HepG2 (cell line): ENCODE measurements around the gene SLC39A2. TPM values are rescaled to one million over a fixed set of nuclear protein-coding genes. Genes with fewer than 3 reads are reported as not detected.

Source experiments
- DPF2 ChIP-seq: sonication (generic); formaldehyde crosslinking; IDR thresholded peaks from 2 replicates; pipeline ENCODE4 v1.4.0; 2020; ENCODE audit warnings: mild to moderate bottlenecking, low read depth, missing genetic modification reagents, borderline replicate concordance
- ETV5 ChIP-seq: IDR thresholded peaks from 2 replicates; pipeline ENCODE4 v1.6.1; 2018; ENCODE audit warnings: missing biosample characterization, missing genetic modification reagents, inconsistent platforms, borderline replicate concordance
- FOXJ3 ChIP-seq: sonication (generic); formaldehyde crosslinking; IDR thresholded peaks from 2 replicates; pipeline ENCODE4 v1.4.0; 2020; ENCODE audit warnings: missing genetic modification reagents, mild to moderate bottlenecking, borderline replicate concordance
- GPBP1L1 ChIP-seq: sonication (generic); formaldehyde crosslinking; IDR thresholded peaks from 2 replicates; pipeline ENCODE4 v1.5.0; 2020; ENCODE audit warnings: mild to moderate bottlenecking, missing genetic modification reagents
- KDM6A ChIP-seq: IDR thresholded peaks from 2 replicates; pipeline ENCODE4 v1.6.1; 2016; ENCODE audit warnings: low read depth
- LBX2 ChIP-seq: sonication (generic); formaldehyde crosslinking; IDR thresholded peaks from 2 replicates; pipeline ENCODE4 v1.5.0; 2020; ENCODE audit warnings: missing genetic modification reagents, mild to moderate bottlenecking, borderline replicate concordance
- MLX ChIP-seq: IDR thresholded peaks from 2 replicates; pipeline ENCODE4 v1.6.1; 2016
- POLR2G ChIP-seq: fragments of 200-400 bp; formaldehyde crosslinking; IDR thresholded peaks from 2 replicates; pipeline ENCODE4 v1.6.1; 2018; ENCODE audit warnings: mild to moderate bottlenecking, low read depth, low read length, moderate library complexity
- RCOR2 ChIP-seq: IDR thresholded peaks from 2 replicates; pipeline ENCODE4 v1.6.1; 2016; ENCODE audit warnings: missing biosample characterization, missing genetic modification reagents
- SMARCE1 ChIP-seq: fragments of 450-650 bp; IDR thresholded peaks from 2 replicates; pipeline ENCODE4 v1.6.1; 2017; ENCODE audit warnings: borderline replicate concordance
- SP4 ChIP-seq: sonication (generic); formaldehyde crosslinking; IDR thresholded peaks from 2 replicates; pipeline ENCODE4 v1.8.1; 2023; ENCODE audit warnings: mild to moderate bottlenecking, missing genetic modification reagents
- TBX2 ChIP-seq: sonication (generic); formaldehyde crosslinking; IDR thresholded peaks from 2 replicates; pipeline ENCODE4 v1.5.0; 2020; ENCODE audit warnings: missing genetic modification reagents, mild to moderate bottlenecking, borderline replicate concordance
- TERF1 ChIP-seq: sonication (generic); formaldehyde crosslinking; IDR thresholded peaks from 2 replicates; pipeline ENCODE4 v1.8.0; 2022; ENCODE audit warnings: mild to moderate bottlenecking, missing genetic modification reagents, moderate library complexity
- TRIM22 ChIP-seq: fragments of 450-650 bp; IDR thresholded peaks from 2 replicates; pipeline ENCODE4 v1.6.1; 2017
- ZBTB39 ChIP-seq: sonication (generic); formaldehyde crosslinking; IDR thresholded peaks from 2 replicates; pipeline ENCODE4 v1.5.0; 2020; ENCODE audit warnings: missing genetic modification reagents
- ZNF12 ChIP-seq: sonication (generic); formaldehyde crosslinking; IDR thresholded peaks from 2 replicates; pipeline ENCODE4 v1.5.0; 2020; ENCODE audit warnings: missing genetic modification reagents
- ZNF317 ChIP-seq: sonication (generic); formaldehyde crosslinking; IDR thresholded peaks from 2 replicates; pipeline ENCODE4 v1.5.0; 2020; ENCODE audit warnings: mild to moderate bottlenecking, missing genetic modification reagents
- ZNF503 ChIP-seq: sonication (generic); formaldehyde crosslinking; IDR thresholded peaks from 2 replicates; pipeline ENCODE4 v1.4.0; 2020; ENCODE audit warnings: missing genetic modification reagents
- ZNF530 ChIP-seq: sonication (generic); formaldehyde crosslinking; IDR thresholded peaks from 2 replicates; pipeline ENCODE4 v1.5.0; 2020; ENCODE audit warnings: low read depth, mild to moderate bottlenecking, missing genetic modification reagents
- polyA plus RNA-seq, 8 experiments: library from polyadenylated mRNA; depleted of rRNA in 3 of 8; stranded (reverse) in 7 of 8; unstranded in 1 of 8; fragments of >200 nt; fragmentation: Illumina TruSeq in 4 of 8; extraction: Trizol in 4 of 8; gene quantifications; 2 replicates each; pipeline versions ENCODE4 v1.2.1 to v1.2.3, GENCODE V29; 2011 to 2016; ENCODE audit warnings: low read depth in 4 of 8, missing spikeins in 1 of 8, mixed read lengths in 1 of 8; ENCODE audit not compliant: insufficient read depth in 1 of 8
- total RNA-seq, 5 experiments: library from RNA; depleted of rRNA; stranded (reverse); fragments of >200 nt; fragmentation: Illumina TruSeq; extraction: Trizol; gene quantifications; 2 replicates each; pipeline ENCODE4 v1.2.3, GENCODE V29; 2016; ENCODE audit warnings: low read depth in 1 of 5
- TF ChIP-seq, protein P1 (sequence below): sonication (generic); formaldehyde crosslinking; IDR thresholded peaks from 2 replicates; pipeline ENCODE4 v1.4.0; 2020; ENCODE audit warnings: missing genetic modification reagents

The SLC39A2 gene
- total and polyA plus RNA-seq, 2 of the 13 experiments (the other 11 are each of a cell fraction or from before 2014, with no cell fraction given), result 0.08 to 0.11 TPM

DNA sequence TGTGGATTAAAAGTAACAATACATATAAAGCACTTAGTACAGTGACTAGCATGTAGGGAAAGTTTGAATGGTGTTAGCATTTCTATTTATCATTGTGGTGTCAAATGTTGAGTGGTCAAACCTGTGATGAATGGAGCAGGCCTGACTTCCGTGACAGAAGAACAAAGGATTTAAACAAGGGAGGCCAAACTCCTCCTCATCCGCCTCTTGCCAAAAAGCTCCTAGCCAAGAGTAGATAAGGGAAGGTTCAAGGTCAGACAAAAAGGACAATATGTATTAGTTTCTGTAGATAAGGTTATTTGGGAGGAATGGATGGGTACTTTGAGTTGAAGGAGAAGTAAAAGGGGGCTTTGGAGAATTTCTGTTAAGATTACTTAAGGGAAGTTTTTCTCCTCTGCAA, 49.5 kb downstream of the SLC39A2 start (continued):
- peak; percentile 39; the same call in 1 of the 2 replicates for TF ChIP-seq MLX (CRISPR knock-in tag)
- TF ChIP-seq, protein P1, sequence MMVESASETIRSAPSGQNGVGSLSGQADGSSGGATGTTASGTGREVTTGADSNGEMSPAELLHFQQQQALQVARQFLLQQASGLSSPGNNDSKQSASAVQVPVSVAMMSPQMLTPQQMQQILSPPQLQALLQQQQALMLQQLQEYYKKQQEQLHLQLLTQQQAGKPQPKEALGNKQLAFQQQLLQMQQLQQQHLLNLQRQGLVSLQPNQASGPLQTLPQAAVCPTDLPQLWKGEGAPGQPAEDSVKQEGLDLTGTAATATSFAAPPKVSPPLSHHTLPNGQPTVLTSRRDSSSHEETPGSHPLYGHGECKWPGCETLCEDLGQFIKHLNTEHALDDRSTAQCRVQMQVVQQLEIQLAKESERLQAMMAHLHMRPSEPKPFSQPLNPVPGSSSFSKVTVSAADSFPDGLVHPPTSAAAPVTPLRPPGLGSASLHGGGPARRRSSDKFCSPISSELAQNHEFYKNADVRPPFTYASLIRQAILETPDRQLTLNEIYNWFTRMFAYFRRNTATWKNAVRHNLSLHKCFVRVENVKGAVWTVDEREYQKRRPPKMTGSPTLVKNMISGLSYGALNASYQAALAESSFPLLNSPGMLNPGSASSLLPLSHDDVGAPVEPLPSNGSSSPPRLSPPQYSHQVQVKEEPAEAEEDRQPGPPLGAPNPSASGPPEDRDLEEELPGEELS, result peak; percentile 81
- TF ChIP-seq ZNF503 (CRISPR knock-in tag), result no peak
- no peak for TF ChIP-seq POLR2G
- peak; percentile 72 for TF ChIP-seq TBX2 (CRISPR knock-in tag)
- no peak for TF ChIP-seq TERF1 (CRISPR knock-in tag)
- TF ChIP-seq DPF2 (CRISPR knock-in tag), result no peak
- TF ChIP-seq FOXJ3 (CRISPR knock-in tag), result no peak
- no peak for TF ChIP-seq TRIM22
- TF ChIP-seq KDM6A (CRISPR knock-in tag), result no peak
- TF ChIP-seq ZNF530 (CRISPR knock-in tag), result no peak
- no peak for TF ChIP-seq SP4
- no peak for TF ChIP-seq ZNF317
- TF ChIP-seq LBX2 (CRISPR knock-in tag), result no peak
- no peak for TF ChIP-seq SMARCE1
- peak; percentile 71; the same call in 1 of the 2 replicates for TF ChIP-seq RCOR2 (CRISPR knock-in tag)
- no peak for TF ChIP-seq ZBTB39
- peak; percentile 82 for TF ChIP-seq ETV5 (CRISPR knock-in tag)
- TF ChIP-seq GPBP1L1 (CRISPR knock-in tag), result no peak
- no peak for TF ChIP-seq ZNF12
